ENCODE data around the gene FAT1.

The FAT1 gene

DNA sequence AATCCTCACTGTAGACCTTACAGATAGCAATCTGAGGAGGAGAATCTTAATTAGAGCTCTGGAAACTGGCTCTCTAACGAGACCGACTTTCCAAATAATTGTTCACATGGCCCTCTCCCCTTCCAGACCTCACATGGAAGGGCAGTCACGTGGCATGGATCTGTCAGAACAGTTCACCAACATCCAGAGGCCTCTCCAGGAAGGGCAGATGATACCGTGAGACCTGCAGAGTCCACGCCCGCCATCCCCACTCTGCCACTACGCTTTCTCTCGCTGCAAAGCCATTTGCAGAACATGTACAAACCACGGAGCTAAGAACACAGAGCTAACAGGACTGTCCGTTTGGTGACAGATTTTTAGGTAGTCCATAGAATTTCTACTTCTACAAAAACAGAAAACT, 20.7 kb downstream of the FAT1 start:
- H3K4me3 ChIP-seq (ENCODE audit: low read length), result no peak overlapping the region
- DNase-seq (ENCODE audit: low read depth), result no peak
- no peak for TF ChIP-seq CTCF (conservative IDR thresholded peaks at IDR 0.05; ENCODE audit: low read depth, low read length)

DNA sequence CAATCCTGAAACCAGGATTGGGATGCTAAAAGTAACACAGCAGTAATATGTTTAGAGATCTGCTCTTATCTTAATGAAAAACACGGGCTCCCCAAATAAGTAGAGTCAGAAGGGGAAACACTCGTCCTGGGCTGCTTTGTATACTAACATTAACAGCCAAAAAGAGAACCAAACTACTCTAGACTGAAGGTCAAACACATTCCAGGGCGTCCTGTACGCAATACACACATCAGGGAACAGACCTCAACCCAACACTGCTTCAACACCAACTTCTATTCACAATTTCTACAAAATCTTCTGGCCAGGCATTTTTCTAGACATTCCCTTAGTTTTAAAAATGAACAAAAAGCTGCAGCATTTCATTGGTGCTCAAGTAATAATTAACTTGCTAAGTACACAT, 21.4 kb downstream of the FAT1 start:
- TF ChIP-seq CTCF (conservative IDR thresholded peaks at IDR 0.05; ENCODE audit: low read depth, low read length), result no peak
- no peak for DNase-seq (ENCODE audit: low read depth)
- no peak overlapping the region for H3K4me3 ChIP-seq (ENCODE audit: low read length)

- no peak for TF ChIP-seq CTCF (conservative IDR thresholded peaks at IDR 0.05; ENCODE audit: low read depth, low read length)
- no peak for DNase-seq (ENCODE audit: low read depth)
- H3K4me3 ChIP-seq (ENCODE audit: low read length), result no peak overlapping the region
These were observed 21.9 kb downstream of the FAT1 start for GRCh38 chr4:186701788-186702187.

DNA sequence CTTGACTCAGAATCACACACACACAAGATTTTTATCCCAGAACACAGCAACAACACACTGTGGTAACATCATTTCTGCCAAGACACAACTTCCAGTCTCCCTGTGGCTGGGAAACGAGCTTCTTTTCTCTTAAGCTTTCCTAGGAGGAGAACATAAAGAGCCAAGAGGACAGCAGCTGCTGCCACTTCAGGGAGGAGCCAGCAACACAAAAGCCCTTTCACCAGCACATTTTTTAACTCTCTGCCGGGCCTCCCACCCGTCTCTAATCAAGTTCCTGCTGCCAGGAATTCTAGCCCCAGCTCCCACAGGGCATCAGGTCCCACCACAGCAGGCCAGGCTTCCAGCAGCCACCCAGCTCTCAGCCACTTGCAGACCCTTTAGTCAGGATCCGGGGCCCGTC, 22.4 kb downstream of the FAT1 start:
- no peak for DNase-seq (ENCODE audit: low read depth)
- peak overlapping the region; percentile 17 for H3K4me3 ChIP-seq (ENCODE audit: low read length)

DNA sequence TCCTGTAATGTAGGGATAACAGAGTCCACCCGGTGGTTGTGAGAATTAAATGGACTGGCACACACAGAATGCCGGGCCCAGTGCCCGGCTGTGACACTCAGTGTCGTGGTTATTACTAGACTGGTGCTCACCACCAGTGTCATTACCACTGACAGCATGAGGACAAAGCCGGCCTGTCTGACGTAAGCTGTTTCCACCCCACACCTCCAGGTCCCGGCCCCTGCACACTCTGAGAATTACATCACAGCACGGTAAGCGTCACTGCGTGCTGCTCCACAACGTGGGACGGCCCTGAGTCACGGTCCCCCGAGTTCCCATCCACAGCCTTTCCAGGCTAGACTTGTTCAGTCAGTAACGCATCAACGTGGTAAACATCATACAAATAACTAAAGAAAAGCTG, 22.9 kb downstream of the FAT1 start:
- no peak for TF ChIP-seq CTCF (conservative IDR thresholded peaks at IDR 0.05; ENCODE audit: low read depth, low read length)
- no peak for DNase-seq (ENCODE audit: low read depth)
- H3K4me3 ChIP-seq (ENCODE audit: low read length), result no peak overlapping the region

More for the DNA sequence above, 22.4 kb downstream of the FAT1 start:
- no peak for TF ChIP-seq CTCF (conservative IDR thresholded peaks at IDR 0.05; ENCODE audit: low read depth, low read length)

DNA sequence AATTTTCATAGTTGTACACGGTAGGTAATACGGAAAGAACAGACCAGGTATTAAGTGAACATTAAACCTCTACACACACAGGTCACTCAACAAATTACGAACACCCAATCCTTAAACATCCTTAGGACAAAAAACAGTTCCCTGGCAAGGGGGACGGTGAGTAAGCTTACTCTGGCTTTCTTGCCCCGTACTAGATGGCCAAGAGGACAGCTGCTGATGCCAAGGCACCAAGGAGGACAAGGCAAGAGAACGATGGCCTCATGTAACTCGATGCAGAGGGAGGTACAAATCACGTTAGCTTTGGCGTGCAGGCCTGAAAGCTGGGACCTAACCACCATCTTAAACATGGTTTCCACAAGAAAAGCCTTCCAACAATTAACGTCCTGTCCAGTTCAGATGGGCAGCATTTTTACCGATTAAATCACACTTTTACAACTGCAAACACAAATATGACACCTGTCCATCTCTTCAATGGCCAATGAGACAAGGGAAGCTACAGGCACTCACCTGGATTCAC, 23.7 kb downstream of the FAT1 start:
- TF ChIP-seq CTCF (conservative IDR thresholded peaks at IDR 0.05; ENCODE audit: low read depth, low read length), result no peak
- DNase-seq (ENCODE audit: low read depth), result no peak

GRCh38 chr4:186699298-186699697, 24.4 kb downstream of the FAT1 start:
- no peak for DNase-seq (ENCODE audit: low read depth)
- no peak overlapping the region for H3K4me3 ChIP-seq (ENCODE audit: low read length)
- no peak for TF ChIP-seq CTCF (conservative IDR thresholded peaks at IDR 0.05; ENCODE audit: low read depth, low read length)

More for the DNA sequence above, 23.7 kb downstream of the FAT1 start:
- H3K4me3 ChIP-seq (ENCODE audit: low read length), result no peak overlapping the region
